ENCODE results near the gene VPS13C. TPM values are rescaled to one million over a fixed set of nuclear protein-coding genes. Genes with fewer than 3 reads are reported as not detected.

Gene VPS13C
- polyA plus RNA-seq, 4 donors: 33.6 to 59.9 (median 41.1) TPM

- no peak for DNase-seq (ENCODE audit: low read depth in 4 of 4, low spot score in 2 of 4)
Measured at GRCh38 chr15:61827131-61827530, 233.1 kb downstream of the VPS13C start.

GRCh38 chr15:61824291-61824690, 236.0 kb downstream of the VPS13C start:
- no peak for DNase-seq (ENCODE audit: low read depth in 4 of 4, low spot score in 2 of 4)

GRCh38 chr15:61822511-61822910, 237.7 kb downstream of the VPS13C start:
- no peak for DNase-seq (ENCODE audit: low read depth in 4 of 4, low spot score in 2 of 4)

- no peak for DNase-seq (ENCODE audit: low read depth in 4 of 4, low spot score in 2 of 4)
Measured at GRCh38 chr15:61820951-61821350, 239.3 kb downstream of the VPS13C start.

- DNase-seq (ENCODE audit: low read depth in 4 of 4, low spot score in 2 of 4): no peak
Measured at GRCh38 chr15:61820212-61820611, 240.0 kb downstream of the VPS13C start.

GRCh38 chr15:61819386-61819785, 240.9 kb downstream of the VPS13C start:
- DNase-seq (ENCODE audit: low read depth in 4 of 4, low spot score in 2 of 4): no peak

GRCh38 chr15:61818801-61819200, 241.4 kb downstream of the VPS13C start:
- no peak for DNase-seq (ENCODE audit: low read depth in 4 of 4, low spot score in 2 of 4)

GRCh38 chr15:61816856-61817255, 243.4 kb downstream of the VPS13C start:
- no peak for DNase-seq (ENCODE audit: low read depth in 4 of 4, low spot score in 2 of 4)

GRCh38 chr15:61815356-61816083, 244.7 kb downstream of the VPS13C start:
- DNase-seq (ENCODE audit: low read depth in 4 of 4, low spot score in 2 of 4): no peak

- no peak for DNase-seq (ENCODE audit: low read depth in 4 of 4, low spot score in 2 of 4)
Measured at GRCh38 chr15:61812476-61812875, 247.8 kb downstream of the VPS13C start.

- no peak for DNase-seq (ENCODE audit: low read depth in 4 of 4, low spot score in 2 of 4)
Measured at GRCh38 chr15:61811952-61812351, 248.3 kb downstream of the VPS13C start.

- DNase-seq (ENCODE audit: low read depth in 4 of 4, low spot score in 2 of 4): no peak
Measured at GRCh38 chr15:61809216-61809615, 251.0 kb downstream of the VPS13C start.

GRCh38 chr15:61807281-61807929, 252.8 kb downstream of the VPS13C start:
- DNase-seq (ENCODE audit: low read depth in 4 of 4, low spot score in 2 of 4): no peak

Other genes starting within 250 kb of the VPS13C start
- gene C2CD4A, start 6.5 kb upstream of the VPS13C start, polyA plus RNA-seq (ENCODE audit: insufficient read length in 4 of 4): under 1 TPM; 0.16 to 0.36 (median 0.32) TPM
- under 1 TPM; 0.65 to 0.84 (median 0.81) TPM for gene C2CD4B, start 104.8 kb upstream of the VPS13C start, polyA plus RNA-seq (ENCODE audit: insufficient read length in 4 of 4)

Measured in left renal cortex interstitium (tissue), 4 donors.